Hematopoietic multipotent progenitor cell (in vitro differentiated cells): Measurements from ENCODE around the gene C3orf38. TPM values are rescaled to one million over a fixed set of nuclear protein-coding genes. Genes with fewer than 3 reads are reported as not detected.
A peak's percentile ranks its signal among the peaks of the same experiment; 100 is the strongest.
"Not testable (repeated sequence)": the region's sequence is repeated elsewhere in the genome, so short reads cannot be mapped to it uniquely, and the experiment has no call there.

Experiments used
- DNase-seq, 3 donors: peaks; one replicate each; pipeline ENCODE4 v3.0.0-alpha.2; 2011 to 2015; ENCODE audit warnings: low read depth in 2 of 3, low spot score in 2 of 3
- total RNA-seq: library from RNA; depleted of rRNA; stranded (reverse); fragments of >200 nt; gene quantifications from one replicate; pipeline ENCODE4 v1.2.3, GENCODE V29; 2012

C3orf38 gene
- total RNA-seq, 1 donor, result 15.3 TPM

GRCh38 chr3:88151358-88151757 lies 1.6 kb downstream of the C3orf38 start:
- DNase-seq, result peak in 2 of 3 donors; percentile 8 to 9

GRCh38 chr3:88152841-88153240 lies 3.1 kb downstream of the C3orf38 start:
- DNase-seq, result no peak

- no peak for DNase-seq
Measured at GRCh38 chr3:88166419-88166971, 16.7 kb downstream of the C3orf38 start.

- DNase-seq, result no peak
Measured at GRCh38 chr3:88167173-88167572, 17.4 kb downstream of the C3orf38 start.

DNA sequence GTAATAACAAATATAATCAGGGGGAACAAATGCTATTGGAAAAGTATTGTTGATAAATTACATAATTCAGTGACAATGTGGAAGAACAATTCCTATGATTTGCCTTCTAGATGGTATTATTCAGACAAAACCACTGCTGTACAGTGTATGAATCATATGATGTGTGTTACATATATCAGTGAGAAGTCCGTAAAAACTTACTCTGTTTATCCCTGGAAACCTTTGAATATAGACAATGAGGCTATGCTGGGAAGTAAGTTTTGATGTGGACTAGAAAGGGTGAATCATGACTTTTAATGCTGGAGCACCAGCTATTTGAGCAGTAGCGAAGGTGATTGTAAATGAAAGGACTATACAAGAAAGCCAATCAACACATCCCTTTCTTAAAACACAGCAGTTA lies 17.9 kb downstream of the C3orf38 start:
- DNase-seq, result no peak

DNA sequence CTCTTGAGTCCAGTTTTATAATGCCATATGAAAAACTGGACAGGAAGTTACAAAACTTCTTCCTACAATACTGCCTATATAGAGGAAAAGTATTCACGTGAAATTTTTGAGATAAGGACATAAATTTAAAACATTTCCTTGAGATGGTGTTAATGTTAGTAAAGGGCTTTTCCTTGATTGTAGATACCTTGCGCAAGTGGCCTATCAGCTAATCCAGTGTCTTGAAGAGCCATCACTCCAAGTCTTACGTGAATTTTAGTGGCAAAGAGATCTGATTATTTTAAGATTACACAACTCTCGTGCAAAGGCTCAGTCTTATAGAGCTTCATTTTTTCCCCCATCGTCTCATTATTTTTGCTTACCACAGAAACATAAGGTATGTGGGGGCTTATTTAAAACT lies 18.4 kb downstream of the C3orf38 start:
- no peak for DNase-seq

- peak; percentile 3 to 76 (median 50) for DNase-seq
Measured at GRCh38 chr3:88180398-88180999, 30.7 kb downstream of the C3orf38 start.

GRCh38 chr3:88182165-88182918 lies 32.6 kb downstream of the C3orf38 start:
- DNase-seq, result not testable (repeated sequence)

DNA sequence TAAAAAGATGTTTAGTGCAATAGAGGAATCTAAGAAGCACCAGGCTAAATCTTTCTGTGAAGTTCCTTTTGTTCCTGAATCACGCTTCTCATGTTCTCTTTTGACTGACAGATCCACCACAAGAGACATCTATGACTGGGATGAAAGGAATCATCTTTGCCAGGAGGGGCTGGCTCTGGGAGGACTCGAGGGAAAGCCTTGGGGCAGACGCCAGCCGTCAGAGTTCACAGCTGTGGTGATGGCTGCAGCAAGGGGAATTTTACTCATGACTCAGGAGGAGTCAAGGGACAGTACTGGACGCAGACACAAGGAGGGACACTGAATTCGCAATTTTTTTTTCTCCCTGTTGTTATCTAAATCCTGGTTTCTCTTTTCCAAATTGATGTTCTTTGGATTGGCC lies 38.7 kb downstream of the C3orf38 start:
- no peak for DNase-seq

DNA sequence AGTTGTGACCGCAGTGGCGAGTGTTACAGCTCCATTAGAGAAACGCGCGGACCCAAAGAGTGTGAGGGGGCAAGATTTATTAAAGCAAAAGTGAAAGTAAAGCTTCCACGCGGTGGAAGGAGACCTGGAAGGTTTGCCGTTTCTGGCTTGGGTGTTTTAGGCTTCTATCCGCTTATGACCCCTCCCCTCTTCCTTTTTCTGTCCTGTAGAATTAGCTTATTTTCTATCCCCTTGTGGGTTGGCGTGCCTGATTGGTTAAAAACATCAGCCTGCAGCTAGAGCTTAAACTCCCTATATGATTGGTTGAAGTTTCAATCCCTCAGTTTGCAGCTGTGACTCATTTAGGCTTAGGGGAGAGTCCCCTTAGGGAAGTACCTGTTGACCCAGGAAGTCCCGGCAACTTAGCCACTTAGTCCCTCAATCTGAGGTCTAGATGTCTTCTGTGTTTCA lies 39.6 kb downstream of the C3orf38 start:
- no peak for DNase-seq

GRCh38 chr3:88191872-88192409 lies 42.2 kb downstream of the C3orf38 start:
- DNase-seq, result no peak

GRCh38 chr3:88192631-88193030 lies 42.9 kb downstream of the C3orf38 start:
- no peak for DNase-seq

DNA sequence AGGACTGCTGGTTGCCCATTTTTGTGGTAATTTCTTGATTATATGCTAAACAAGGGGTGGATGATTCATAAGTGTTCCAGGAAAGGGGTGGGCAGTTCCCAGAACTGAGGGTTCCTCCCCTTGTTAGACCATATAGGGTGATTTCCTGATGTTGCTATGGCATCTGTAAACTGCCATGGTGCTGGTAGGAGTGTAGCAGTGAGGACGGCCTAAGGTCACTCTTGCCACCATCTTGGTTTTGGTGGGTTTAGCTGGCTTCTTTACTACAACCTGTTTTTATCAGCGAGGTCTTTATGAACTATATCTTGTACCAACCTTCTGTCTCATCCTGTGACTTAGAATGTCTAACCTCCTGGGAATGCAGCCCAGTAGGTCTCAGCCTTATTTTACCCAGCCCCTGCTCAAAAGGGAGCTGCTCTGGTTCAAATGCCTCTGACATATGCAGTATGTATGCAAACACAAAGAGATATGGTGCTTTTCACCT lies 46.2 kb downstream of the C3orf38 start:
- no peak for DNase-seq

GRCh38 chr3:88198121-88198520 lies 48.4 kb downstream of the C3orf38 start:
- DNase-seq, result no peak

DNA sequence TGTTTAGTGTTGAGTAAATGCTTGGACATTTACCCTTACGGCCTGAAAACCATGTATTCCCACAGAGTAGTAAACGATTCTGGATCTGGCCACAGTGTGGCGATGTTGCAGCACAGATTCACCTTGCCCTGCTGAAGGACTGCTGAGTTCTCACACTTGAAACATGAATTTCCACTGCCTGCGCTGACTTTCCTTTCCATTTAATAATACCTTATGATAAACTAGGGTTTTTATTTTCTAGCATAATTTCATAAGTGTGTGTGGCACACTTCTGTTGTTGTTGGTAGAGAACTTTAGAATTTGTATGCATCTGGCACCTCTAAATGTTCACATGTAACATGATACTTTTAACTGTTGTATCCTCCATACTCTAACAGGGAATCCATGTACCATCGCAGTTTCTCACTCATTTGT lies 53.9 kb downstream of the C3orf38 start:
- DNase-seq, result peak in 2 of 3 donors; percentile 44 to 72

Other genes with a start within 250 kb of the C3orf38 start
- 36.1 TPM for gene CGGBP1, start 91.0 kb upstream of the C3orf38 start, total RNA-seq
- 12.7 TPM for gene ZNF654, start 90.7 kb upstream of the C3orf38 start, total RNA-seq